ENCODE results near the gene COL1A1.

Gene COL1A1

GRCh38 chr17:50185631-50186471 is 15.6 kb downstream of the COL1A1 start:
- DNase-seq, result no peak

- no peak for DNase-seq
Observed at GRCh38 chr17:50184611-50185398, 16.6 kb downstream of the COL1A1 start.

GRCh38 chr17:50184064-50184463 is 17.4 kb downstream of the COL1A1 start:
- DNase-seq, result no peak

DNA sequence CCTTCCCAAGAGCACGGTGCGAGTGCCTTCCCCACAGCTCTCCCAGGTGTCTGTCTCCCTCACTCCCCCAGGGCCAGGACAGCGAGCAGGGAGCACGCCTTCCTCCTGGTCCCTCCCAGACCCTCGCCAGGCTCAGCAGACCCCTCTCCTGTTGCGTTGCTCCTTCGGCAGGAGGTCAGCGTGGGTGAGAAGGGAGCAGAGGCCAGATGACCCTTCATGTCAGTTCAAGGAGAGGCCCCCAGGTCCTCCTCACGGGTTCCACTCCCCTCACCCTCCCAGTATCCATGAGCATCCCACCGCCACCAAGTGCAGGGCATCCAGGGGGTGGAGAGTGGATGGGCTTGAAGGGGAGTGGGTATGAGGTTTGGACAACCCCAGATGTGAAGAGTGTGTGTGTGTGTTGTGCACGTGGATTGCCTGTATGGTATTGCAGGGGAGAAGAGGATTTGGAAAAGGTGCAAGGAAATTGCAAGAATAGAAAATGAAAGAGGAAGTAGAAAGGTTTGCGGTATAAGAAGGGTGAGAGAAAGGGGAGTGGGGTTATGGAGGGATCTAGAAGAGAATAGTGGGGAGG is 17.9 kb downstream of the COL1A1 start:
- DNase-seq, result no peak

DNA sequence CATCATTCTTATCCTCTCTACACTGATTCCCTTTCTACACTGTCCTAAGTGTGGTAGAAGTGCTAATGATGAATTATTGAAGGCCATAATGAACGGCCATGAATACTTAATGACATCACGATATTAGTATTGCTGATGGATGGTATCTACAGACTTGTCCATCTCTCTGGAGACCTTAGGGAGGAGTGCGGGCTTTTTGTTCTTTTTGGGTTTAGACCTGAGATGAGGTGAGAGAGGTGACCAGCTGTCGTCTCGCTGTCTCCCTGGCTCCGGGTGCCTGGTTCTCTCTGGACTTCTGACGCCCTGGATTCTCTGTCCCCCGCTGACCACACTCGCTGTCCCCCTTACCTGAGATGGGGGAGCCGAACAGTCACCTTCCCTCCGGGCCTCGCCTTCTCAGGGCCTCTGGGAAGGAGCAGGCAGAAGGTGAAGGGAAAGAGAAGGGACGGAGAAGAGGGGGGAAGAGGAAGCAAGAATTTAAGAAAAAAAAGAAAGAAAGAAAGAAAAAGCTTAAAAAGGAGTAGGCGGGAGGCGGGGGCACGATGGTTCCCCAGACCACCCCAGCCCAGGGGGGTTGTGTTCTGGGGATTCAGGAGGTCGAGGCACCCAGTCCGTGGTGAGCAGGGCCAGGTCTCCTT is 18.5 kb downstream of the COL1A1 start:
- no peak for DNase-seq

DNA sequence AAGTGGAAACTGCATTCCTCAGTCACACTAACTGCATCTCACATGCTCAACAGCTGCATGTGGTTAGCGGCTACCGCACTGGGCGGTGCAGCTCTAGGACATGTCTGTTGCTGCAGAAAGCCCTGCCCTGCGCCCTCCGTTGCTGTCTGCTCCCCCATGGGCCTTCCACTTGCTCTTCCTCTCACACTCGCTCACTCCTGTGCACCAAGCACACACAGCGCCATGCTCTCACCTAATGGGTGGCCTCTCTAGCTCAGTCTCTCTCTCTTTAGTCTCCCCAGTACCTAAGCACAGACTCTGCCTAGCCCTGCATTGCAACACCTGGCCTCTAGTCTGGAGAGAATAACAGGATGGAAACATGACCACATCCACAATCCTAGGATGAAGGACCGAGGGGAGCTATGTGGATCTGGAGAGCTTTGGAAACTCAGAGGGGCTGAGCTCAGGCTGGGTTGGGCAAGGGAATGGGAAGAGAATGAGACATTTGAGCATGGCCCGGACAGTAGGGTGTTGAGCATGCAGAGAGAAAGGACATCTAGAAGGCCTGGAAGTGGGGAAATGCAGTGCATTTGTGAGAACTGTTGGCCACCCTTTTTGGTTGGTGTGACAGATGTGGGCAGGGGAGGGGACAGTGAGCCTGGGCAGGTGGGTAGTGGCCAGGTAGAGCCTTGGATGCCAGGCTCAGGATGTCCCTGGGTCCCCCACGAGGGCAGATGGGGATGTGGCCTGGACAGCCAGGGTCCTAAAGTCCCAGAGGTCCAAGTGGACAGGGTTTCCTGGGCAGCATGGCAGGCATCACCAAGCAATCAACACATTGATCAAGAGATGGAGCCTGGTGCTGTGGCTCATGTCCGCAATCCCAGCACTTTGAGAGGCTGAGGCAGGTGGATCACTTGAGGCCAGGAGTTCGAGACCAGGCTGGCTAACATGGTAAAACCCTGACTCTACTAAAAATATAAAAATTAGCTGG is 19.6 kb downstream of the COL1A1 start:
- DNase-seq, result no peak

DNA sequence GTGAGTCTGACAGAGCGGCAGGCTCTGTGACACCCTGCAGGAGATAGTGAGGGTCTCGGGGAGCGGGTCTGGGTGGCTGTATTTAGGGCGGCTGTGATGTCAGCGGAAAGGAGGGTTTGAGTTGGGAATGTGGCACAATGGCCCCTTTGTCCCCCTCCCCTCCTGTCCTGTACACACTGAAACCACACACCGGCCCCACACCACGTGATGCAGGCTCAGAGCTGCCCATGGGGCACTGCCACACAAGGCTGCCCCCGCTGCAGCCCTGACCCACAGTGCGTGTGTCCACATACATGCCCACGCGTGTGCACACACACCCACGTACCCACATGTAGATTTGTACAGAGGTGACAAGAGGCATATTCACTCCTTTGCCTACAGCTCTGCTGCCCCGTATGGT is 20.3 kb downstream of the COL1A1 start:
- DNase-seq, result no peak

DNA sequence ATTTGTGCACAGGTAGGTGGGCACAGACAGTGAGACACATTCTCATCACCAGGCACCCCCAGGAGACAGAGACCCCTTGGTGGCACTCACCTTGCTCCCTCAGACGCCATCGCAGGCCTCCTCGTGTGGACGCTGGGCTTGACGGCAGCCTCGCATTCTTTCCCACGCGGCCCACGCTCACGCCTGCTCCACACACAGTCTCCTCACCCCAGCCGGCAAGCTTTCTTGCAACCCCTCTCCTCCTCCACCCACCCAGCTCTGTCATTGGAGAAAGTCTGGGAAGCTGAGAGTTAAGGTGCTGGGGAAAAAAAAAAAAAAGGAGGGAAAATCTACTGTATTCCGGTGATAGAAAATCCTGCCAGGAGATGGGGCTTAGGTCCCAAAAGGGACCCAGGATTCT is 20.8 kb downstream of the COL1A1 start:
- no peak for DNase-seq

DNA sequence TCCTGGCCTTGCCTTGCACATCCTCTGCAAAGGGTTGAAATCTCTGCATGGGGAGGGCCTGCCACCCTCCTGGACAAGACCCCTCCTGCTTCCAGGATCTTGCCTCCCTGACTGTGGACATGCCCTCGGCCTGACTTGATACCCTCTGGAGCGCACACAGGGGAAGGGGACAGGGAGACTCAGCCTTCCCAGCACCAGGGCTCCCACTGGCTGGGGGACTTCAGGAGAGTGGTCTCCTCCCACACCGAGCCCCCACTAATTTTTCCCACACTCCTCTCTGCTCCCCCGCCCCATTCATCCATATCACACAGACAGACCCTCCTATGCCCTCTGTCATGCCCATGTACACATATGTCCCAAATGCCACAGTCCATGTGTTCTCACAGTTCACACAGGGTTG is 21.3 kb downstream of the COL1A1 start:
- DNase-seq, result no peak

GRCh38 chr17:50177983-50178834 is 23.2 kb downstream of the COL1A1 start:
- DNase-seq, result peak; percentile 57

GRCh38 chr17:50177476-50177875 is 24.0 kb downstream of the COL1A1 start:
- DNase-seq, result no peak

DNA sequence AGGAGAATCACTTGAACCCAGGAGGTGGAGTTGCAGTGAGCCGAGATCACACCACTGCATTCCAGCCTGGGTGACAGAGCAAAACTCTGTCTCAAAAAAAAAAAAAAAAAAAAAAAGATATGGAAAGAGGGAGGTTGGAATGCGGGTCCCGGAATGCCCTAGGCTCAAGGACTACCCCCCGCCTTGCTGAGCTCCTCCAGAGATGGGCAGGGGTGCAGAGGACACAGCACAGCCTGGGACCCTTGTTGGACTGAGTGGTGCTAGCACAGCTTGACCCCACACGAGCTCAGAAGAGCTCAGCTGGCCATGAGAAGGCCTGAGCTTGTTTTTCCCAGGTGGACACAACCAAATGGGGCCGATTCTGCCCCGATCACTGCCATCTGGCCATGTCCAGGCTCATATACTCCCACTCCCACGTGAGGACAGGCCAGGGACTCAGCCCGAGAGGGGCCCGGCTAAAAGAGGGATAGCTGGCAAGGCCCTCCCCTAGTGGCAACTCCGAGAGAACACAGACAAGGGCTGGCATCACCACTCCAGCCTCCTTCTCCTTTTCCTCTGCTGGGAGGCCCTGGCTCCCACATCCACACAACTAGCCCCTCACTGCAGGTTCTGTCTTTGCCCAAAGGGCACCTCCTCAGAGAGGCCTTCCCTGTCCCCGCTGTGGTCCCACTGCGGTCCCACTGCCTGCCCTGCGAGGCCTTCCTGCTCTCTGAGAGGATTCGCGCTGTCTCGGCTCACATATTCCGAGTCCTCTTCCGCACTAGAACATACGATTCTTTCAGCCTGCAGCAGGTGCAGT is 24.7 kb downstream of the COL1A1 start:
- DNase-seq, result no peak

DNA sequence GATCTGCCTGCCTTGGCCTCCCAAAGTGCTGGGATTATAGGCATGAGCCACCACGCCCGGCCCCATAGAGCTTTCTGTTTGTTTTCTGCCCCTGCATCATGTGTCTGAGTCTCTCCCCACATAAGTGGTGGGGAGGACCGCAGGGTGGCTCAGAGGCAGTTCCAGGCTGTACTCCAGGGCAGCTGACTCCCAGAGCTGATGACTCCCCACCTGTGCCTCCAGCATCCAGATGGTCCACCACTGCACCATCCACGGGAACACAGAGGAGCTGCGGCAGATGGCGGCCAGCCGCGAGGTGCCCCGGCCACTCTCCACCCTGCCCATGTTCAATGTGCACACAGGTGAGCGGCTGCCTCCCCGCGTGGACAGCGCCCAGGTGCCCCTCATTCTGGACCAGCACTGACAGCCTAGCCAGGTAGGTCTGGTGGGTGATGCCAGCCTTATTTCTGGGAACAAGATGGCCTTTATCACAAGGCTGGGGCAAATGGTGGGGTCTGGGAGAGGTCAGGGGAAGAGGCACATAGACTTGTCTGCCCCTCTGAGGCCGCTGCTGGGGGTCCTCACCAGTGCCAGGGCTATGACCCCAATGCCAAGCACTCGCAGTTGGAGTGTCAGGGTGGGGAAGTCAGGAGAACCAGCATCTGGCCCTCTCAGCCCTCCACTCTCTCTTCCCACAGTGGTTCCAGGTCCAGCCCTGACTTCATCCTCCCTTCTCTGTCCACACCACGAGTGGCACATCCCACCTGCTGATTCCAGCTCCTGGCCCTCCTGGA is 26.2 kb downstream of the COL1A1 start:
- DNase-seq, result no peak

- no peak for DNase-seq
Observed at GRCh38 chr17:50174444-50174843, 27.0 kb downstream of the COL1A1 start.

- no peak for DNase-seq
Observed at GRCh38 chr17:50173335-50173941, 28.0 kb downstream of the COL1A1 start.

GRCh38 chr17:50172936-50173334 is 28.5 kb downstream of the COL1A1 start:
- no peak for DNase-seq

- DNase-seq, result no peak
Observed at GRCh38 chr17:50172130-50172529, 29.3 kb downstream of the COL1A1 start.

DNA sequence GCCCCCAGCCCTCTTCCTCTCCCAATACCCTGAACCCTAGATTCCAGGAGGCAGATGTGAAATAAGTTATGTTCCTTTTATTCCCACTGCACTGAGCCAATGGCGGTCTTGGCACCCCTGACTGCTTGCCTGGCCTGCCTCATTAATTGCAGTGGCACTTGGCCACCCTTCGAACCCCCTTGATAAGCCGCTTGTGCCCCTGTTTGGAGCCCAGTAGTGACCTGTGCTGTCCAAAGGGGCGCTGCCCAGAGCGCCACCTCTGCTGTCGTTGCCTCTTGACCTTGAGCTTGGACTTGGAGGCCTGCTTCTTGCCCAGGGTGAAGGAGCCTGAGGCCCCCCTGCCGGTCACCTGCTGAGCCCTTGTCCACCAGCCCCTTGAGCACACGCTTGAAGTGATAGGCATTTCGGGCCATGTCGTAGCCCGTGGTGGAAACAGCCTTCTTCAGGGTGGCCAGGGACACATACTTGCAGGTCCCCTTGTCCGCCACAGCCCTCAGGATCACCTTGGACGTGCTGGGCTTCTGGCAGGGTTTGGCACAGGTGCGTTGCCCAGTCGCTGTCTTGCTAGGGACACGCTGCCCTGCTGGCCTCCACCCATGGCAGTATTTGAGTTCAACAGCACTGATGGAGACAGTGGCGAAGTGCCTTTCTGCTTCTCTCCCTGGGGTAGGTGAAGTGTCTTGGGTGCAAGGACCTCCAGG is 29.9 kb downstream of the COL1A1 start:
- DNase-seq, result no peak

Measured in activated CD4-positive, alpha-beta T cell treated with anti-CD3 and anti-CD28 coated beads, Interleukin-10, Interleukin-2, amounts not matched to agents 100 ng/mL and 50 ng/mL, durations not matched to agents 16 hours and 8 hours (primary cell).